Adrenal gland (tissue), 12 donors: ENCODE data around the gene HIVEP1. TPM values are rescaled to one million over a fixed set of nuclear protein-coding genes. Genes with fewer than 3 reads are reported as not detected.

Experiments used
- DNase-seq, 7 donors: peaks; one replicate each; pipeline ENCODE4 v3.0.0-alpha.2; 2019 to 2020
- H3K27ac ChIP-seq, 5 donors: fragments of 200-600 bp; sonication (generic) in 4 of 5; 1 replicate in 3 of 5; 2 replicates in 2 of 5; pipeline versions ENCODE4 v1.5.1 to v1.8.0; 2016 to 2020; ENCODE audit warnings: mild to moderate bottlenecking in 1 of 5
- H3K27me3 ChIP-seq: fragments of 200-600 bp; 2 replicates; pipeline ENCODE4 v1.8.0; 2021
- H3K36me3 ChIP-seq, 2 donors: fragments of 200-600 bp; replicated peaks in 1 of 2; 1 replicate in 1 of 2; 2 replicates in 1 of 2; pipeline versions ENCODE4 v1.5.1 to v1.8.0; 2018 to 2022
- H3K4me1 ChIP-seq, 2 donors: fragments of 200-600 bp; replicated peaks in 1 of 2; 1 replicate in 1 of 2; 2 replicates in 1 of 2; pipeline versions ENCODE4 v1.5.1 to v1.8.0; 2018 to 2021
- H3K4me3 ChIP-seq, 4 donors: fragments of 200-600 bp; sonication (generic) in 3 of 4; one replicate each; pipeline ENCODE4 v1.5.1; 2016 to 2018
- H3K9me3 ChIP-seq, 3 donors: fragments of 200-600 bp; sonication (generic) in 1 of 3; replicated peaks in 1 of 3; 1 replicate in 2 of 3; 2 replicates in 1 of 3; pipeline versions ENCODE4 v1.5.1 to v1.8.0; 2016 to 2021
- POLR2A ChIP-seq, 2 donors: fragments of 450-650 bp; IDR thresholded peaks; one replicate each; pipeline ENCODE4 v1.6.1; 2017; ENCODE audit warnings: antibody characterized with exemption in 2 of 2, mild to moderate bottlenecking in 2 of 2, moderate library complexity in 1 of 2
- WGBS, 4 donors: extraction: QIAGEN DNeasy Blood & Tissue Kit in 2 of 4; methylation state at CpG; one replicate each; pipeline versions ENCODE4 v1.1.5 to v1.1.7; 2013 to 2017; 5-methylcytosine and 5-hydroxymethylcytosine counted together
- intact Hi-C, 2 donors: fragments of 100-400 bp; cut with DNase I; formaldehyde crosslinking; loops; one replicate each; pipeline versions ENCODE4 v1.14.1 to v1.15.0; 2022 to 2023
- polyA plus RNA-seq, 3 donors: library from polyadenylated mRNA; stranded (reverse); fragments of 200-250 nt in 2 of 3; fragments of 350-450 nt in 1 of 3; fragmentation: Illumina TruSeq in 1 of 3; extraction: RNeasy Lipid Tissue Mini Kit (QIAGEN cat#74804) in 1 of 3; gene quantifications; one replicate each; pipeline ENCODE4 v1.2.3, GENCODE V29; 2013 to 2014
- total RNA-seq, 9 donors: library from RNA; depleted of rRNA in 4 of 9; stranded (reverse); fragments of >200 nt in 4 of 9; fragments of 120-200 nt in 1 of 9; fragmentation: NEBNext Ultra II Directional in 1 of 9; extraction: Animal tissue kit (Norgen Biotek cat#: 25700) in 1 of 9; gene quantifications; one replicate each; pipeline versions ENCODE4 v1.1.0 to v1.2.4, GENCODE V29; 2013 to 2023
- TF ChIP-seq, protein P1 (sequence below), 6 experiments: fragments of 450-650 bp in 4 of 6; fragments of 200-600 bp in 2 of 6; sonication (generic) in 1 of 6; IDR thresholded peaks; 1 replicate in 5 of 6; 2 replicates in 1 of 6; pipeline versions ENCODE4 v1.5.1 to v1.8.0; 2016 to 2021; ENCODE audit warnings: antibody characterized with exemption in 6 of 6, mild to moderate bottlenecking in 2 of 6, moderate library complexity in 1 of 6
- donor health status: healthy with polysubstance abuse.
- donor health status: Bipolar disorder and iron deficiency.
- donor health status: DM: yes; HTN: yes; CAD: no.
- donor health status: DM: no; HTN: no; CAD: no.
- donor health status: DM: no; HTN: no; CAD: no.
- donor health status: DM: yes; HTN: yes; CAD: no.

The HIVEP1 gene
- total and polyA plus RNA-seq, 12 donors, result 3.6 to 22.3 (median 11.9) TPM

DNA sequence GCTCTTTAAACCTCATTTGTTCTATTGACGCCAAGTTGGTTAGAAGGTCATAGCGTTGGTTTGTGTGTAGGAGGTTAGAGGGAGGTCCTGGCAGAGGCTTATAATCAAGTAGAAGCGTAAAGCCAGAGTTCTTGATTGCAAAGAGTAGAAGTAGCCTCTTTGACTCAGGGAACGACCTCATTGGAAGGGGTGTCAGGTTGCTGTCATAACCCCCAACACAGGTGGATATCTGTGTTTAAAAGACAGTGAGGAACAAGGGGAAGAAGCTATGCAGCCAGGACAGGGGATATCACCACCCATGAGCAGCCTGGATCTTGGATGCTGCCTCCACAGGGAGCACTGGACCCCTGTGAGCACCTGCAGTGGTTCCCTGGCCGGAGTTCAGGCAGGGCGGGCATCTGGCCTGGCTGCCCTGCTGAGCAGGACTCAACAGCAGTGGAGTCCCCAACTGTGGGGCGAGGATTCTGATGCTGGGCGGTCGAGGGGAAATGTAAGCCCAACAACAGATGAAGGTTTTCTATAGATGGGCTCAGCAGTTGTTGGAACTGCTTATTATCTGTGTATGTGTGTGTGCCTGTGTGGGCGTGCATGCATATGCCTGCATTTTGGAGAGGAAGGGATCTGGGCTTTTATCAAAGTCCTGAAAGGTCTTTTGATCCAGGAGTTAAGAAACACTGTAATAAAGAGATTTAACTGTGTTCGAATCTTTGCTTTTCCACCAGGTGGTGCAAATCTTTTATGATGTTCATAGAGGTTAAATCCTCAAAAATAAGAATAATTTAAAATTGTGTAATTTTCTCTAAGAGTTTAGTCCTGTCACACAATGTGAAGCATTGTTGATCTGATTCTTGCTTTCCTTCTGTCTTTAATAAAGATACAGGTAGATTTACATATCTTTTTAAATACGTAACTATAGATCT lies 27.7 kb downstream of the HIVEP1 start:
- Histone ChIP-seq H3K27ac (no peak overlapping the region), H3K27me3 (no peaks in the 10 kb centered on the region), H3K9me3 (no peaks in the 10 kb centered on the region), H3K4me3 (no peak overlapping the region), H3K36me3 (no peaks in the 10 kb centered on the region), H3K4me1 (no peaks in the 10 kb centered on the region)
- DNase-seq, result no peak
- TF ChIP-seq, protein P1, sequence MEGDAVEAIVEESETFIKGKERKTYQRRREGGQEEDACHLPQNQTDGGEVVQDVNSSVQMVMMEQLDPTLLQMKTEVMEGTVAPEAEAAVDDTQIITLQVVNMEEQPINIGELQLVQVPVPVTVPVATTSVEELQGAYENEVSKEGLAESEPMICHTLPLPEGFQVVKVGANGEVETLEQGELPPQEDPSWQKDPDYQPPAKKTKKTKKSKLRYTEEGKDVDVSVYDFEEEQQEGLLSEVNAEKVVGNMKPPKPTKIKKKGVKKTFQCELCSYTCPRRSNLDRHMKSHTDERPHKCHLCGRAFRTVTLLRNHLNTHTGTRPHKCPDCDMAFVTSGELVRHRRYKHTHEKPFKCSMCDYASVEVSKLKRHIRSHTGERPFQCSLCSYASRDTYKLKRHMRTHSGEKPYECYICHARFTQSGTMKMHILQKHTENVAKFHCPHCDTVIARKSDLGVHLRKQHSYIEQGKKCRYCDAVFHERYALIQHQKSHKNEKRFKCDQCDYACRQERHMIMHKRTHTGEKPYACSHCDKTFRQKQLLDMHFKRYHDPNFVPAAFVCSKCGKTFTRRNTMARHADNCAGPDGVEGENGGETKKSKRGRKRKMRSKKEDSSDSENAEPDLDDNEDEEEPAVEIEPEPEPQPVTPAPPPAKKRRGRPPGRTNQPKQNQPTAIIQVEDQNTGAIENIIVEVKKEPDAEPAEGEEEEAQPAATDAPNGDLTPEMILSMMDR (IDR thresholded peaks at IDR 0.05), result no peak
- WGBS, 4 donors, result 91 to 94% (median 92%) methylated on average over 9 to 12 of the region's 12 CpGs
- intact Hi-C loops, result loop anchor here in 1 of 2 donors (10.0 kb wide), 1 partner anchor 185 kb away; no protein-coding TSS in a partner anchor

DNA sequence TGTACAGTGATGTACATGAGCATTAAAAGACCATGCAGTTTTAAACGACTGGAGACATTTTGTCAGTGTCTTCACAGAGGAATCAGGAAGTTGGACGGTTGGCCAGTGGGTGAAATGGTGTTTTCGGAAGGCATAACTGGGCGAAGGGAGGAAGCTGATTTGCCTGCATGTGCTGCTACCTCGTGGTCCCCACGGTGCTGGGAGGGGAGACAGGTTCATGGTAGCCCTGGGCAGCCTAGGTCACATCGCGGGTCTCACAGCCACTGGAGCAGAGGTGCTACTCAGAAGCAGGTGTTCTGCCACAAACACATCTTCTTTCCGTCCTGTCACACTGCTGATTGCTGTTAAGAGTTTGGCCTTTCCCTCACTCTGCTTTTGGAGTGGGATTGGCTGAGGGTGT lies 35.2 kb downstream of the HIVEP1 start:
- no peak for TF ChIP-seq POLR2A (IDR thresholded peaks at IDR 0.05)
- TF ChIP-seq, protein P1 (IDR thresholded peaks at IDR 0.05), result no peak
- no peak overlapping the region for H3K4me3 ChIP-seq
- no peak overlapping the region for H3K27ac ChIP-seq
- no peaks in the 10 kb centered on the region for H3K9me3 ChIP-seq
- intact Hi-C loops, result no loop called here
- no peak for DNase-seq
- no peaks in the 10 kb centered on the region for H3K4me1 ChIP-seq
- H3K27me3 ChIP-seq, result no peaks in the 10 kb centered on the region
- WGBS, 4 donors, result 80 to 91% (median 87%) methylated on average over 9 of the region's 9 CpGs
- no peaks in the 10 kb centered on the region for H3K36me3 ChIP-seq

DNA sequence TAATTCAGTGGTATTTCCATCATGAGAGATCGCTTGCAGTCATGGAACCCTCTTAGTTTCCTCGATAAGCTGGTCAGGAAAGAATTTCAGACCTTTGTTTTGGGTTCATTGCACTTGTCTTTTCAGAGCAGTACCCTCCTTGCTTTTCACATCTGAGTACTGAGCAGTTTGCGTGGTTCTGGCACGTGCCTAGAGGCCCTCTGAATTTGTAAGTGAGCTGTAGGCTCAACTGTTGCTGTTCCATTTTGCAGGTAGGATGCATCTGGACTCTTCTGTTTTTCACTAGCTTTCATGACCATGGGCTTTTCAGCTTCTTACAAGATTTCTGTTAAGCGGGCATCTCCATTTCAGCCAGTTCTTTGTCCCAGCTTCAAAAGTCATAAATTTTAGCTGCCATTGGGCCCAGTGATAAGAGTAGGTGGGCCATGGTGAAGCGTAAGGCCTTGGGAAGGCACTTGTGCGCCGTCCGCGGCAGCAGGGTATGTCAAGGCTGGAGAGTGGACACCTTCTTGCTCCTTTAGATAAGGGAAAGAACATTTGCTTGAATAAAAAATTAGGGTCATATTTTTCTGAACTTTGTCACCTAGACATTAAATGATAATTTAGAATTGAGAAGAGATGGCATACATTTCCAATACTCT lies 35.8 kb downstream of the HIVEP1 start:
- 83 to 92% (median 85%) methylated on average over 10 of the region's 10 CpGs for WGBS, 4 donors
- Histone ChIP-seq H3K9me3 (no peaks in the 10 kb centered on the region), H3K4me3 (no peak overlapping the region), H3K36me3 (no peaks in the 10 kb centered on the region), H3K4me1 (no peaks in the 10 kb centered on the region), H3K27me3 (no peaks in the 10 kb centered on the region), H3K27ac (no peak overlapping the region)
- no peak for DNase-seq
- TF ChIP-seq POLR2A (IDR thresholded peaks at IDR 0.05), result no peak
- TF ChIP-seq, protein P1 (IDR thresholded peaks at IDR 0.05), result no peak
- intact Hi-C loops, result no loop called here

DNA sequence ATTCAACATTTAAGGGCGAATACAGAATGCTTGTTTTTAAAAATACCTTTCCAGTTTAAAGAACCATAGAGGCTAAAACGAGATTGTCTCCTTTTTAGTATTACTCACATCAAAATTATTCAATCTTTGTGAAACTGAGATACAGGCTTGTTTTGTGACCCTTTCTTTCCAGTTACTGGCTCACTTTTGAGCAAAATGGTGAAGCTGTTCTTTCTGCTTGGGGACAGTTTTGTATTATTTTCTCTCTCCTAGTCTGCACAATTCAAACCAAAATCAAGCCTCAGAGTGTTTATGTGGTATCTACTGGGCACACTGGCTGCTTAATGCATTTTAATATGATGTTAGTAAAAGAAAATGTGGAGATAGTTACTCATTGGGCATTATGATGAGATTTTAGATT lies 36.5 kb downstream of the HIVEP1 start:
- 71 to 85% (median 76%) methylated on average over 2 of the region's 2 CpGs for WGBS, 4 donors
- no peak overlapping the region for H3K27ac ChIP-seq
- no peak overlapping the region for H3K4me3 ChIP-seq
- DNase-seq, result no peak
- TF ChIP-seq, protein P1 (IDR thresholded peaks at IDR 0.05), result no peak
- TF ChIP-seq POLR2A (IDR thresholded peaks at IDR 0.05), result no peak
- H3K27me3 ChIP-seq, result no peaks in the 10 kb centered on the region
- no peaks in the 10 kb centered on the region for H3K9me3 ChIP-seq
- no peaks in the 10 kb centered on the region for H3K4me1 ChIP-seq
- intact Hi-C loops, result no loop called here
- H3K36me3 ChIP-seq, result no peaks in the 10 kb centered on the region
